Keratinocyte (primary cell): ENCODE results near the gene PCYOX1L.

Source experiments
- CTCF ChIP-seq, 3 experiments: IDR thresholded peaks in 1 of 3; conservative IDR thresholded peaks in 1 of 3; optimal IDR thresholded peaks in 1 of 3; 2 replicates in 2 of 3; 3 replicates in 1 of 3; pipeline versions ENCODE3 to v1.5.1; 2011; ENCODE audit warnings: low read length in 3 of 3, mild to moderate bottlenecking in 3 of 3, moderate library complexity in 2 of 3, control low read depth in 1 of 3, inconsistent platforms in 1 of 3; ENCODE audit not compliant: insufficient read depth in 2 of 3; ENCODE audit errors: extremely low read depth in 1 of 3
- EZH2 ChIP-seq: IDR thresholded peaks from one replicate; pipeline ENCODE4 v1.6.1; 2012; ENCODE audit warnings: inconsistent platforms, mild to moderate bottlenecking, low read length, moderate library complexity

DNA sequence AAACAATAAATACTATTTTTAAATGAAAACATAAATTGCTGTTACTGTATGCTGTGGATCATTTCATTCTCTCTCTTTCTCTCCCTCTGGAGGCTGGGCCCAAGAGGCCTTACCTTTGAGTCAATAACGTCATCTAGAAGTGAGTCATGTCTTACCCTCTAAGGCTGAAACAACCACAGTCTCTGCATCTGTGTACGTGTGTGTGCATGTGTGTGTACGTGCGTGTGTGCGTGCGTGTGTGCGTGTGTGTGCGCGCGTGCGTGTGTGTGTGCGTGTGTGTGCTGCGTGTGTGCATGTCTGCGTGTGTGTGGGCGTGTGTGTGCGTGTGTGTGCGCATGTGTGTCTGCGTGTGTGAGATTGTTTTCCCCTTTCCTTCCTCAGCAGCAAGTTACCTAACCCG lies 34.9 kb downstream of the PCYOX1L start:
- TF ChIP-seq EZH2 (no peak), CTCF (optimal IDR thresholded peaks at IDR 0.05 in 1 of 3, IDR thresholded peaks at IDR 0.05 in 1 of 3, conservative IDR thresholded peaks at IDR 0.05 in 1 of 3; ENCODE audit: extremely low read depth in 1 of 3, insufficient read depth in 2 of 3, low read length in 3 of 3) (no peak)
